Stimulated activated CD4-positive, alpha-beta T cell treated with anti-CD3 and anti-CD28 coated beads, Interleukin-12 subunit alpha, Interleukin-12 subunit beta, amount 100 ng/mL, for 4 hours (primary cell): Measurements from ENCODE around the gene C1QTNF4.
"Not testable (repeated sequence)": the region's sequence is repeated elsewhere in the genome, so short reads cannot be mapped to it uniquely, and the experiment has no call there.

Source experiments
- DNase-seq: peaks from one replicate; pipeline ENCODE4 v3.0.0-alpha.2; 2020

Gene C1QTNF4

DNA sequence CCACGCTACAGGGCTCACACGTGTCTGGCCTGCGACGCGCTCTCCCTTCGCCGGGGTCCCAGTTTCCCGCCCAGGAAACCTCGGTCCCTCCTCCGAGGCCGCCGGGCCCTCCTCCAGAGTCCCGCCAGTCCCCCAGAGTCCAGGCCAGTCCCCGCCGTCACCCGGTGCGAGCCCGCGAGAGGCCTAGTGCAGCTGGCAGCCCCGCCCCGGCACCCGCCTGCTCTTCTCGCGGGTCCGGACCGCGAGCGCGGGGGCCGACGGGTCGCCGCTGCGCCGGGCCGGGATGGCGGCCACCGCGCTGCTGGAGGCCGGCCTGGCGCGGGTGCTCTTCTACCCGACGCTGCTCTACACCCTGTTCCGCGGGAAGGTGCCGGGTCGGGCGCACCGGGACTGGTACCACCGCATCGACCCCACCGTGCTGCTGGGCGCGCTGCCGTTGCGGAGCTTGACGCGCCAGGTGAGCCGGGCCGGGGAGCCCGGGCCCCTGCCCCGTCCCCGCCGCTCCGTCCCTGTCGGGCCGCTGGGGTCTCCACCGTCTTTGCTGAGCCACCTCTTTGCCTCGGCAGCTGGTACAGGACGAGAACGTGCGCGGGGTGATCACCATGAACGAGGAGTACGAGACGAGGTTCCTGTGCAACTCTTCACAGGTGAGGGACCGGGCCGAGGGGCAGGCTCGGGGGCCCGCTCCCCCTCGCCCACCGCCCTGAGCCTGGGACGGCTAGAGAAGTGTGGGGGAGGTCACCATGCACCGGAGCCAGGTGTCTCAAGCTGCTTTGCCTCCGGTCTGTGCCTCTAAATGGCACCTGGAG lies 28.7 kb downstream of the C1QTNF4 start, which contains the start of gene PTPMT1:
Gene PTPMT1 (plus strand): TSS at position 260 of the 809 bp plus-strand sequence. CDS start 24 bp downstream, at position 284.
- DNase-seq = peak; percentile 64

DNA sequence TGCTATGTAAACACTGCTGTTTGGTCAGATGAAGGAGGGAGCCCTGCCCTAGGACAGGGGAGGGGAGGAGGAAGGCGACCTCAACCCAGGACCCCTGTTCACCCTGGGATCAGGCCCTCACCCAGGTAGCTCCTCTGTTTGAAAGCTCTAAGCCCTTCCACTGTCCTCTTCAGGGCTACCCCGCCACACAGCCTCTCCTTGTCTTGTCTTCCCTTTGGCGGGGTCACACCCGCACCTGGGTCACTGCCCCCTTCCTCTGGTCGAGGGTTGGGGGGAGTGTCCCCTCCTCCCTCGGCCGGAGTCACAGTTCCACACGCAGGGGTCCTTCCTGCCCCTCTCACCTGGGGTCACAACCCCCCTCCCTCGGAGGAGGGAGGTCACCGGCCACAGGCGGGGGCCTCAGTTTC lies 29.3 kb downstream of the C1QTNF4 start:
- DNase-seq = no peak

DNA sequence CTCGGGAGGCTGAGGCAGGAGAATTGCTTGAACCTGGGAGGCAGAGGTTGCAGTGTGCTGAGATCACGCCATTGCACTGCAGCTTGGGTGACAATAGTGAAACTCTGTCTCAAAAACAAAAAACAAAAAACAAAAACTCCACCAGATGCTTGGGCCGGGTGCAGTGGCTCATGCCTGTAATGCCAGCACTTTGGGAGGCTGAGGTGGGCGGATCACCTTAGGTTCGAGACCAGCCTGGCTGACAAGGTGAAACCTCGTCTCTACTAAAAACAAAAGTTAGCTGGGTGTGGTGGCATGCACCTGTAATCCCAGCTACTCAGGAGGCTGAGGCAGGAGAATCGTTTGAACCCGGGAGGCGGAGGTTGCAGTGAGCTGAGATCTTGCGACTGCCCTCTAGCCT lies 29.8 kb downstream of the C1QTNF4 start:
- not testable (repeated sequence) for DNase-seq

DNA sequence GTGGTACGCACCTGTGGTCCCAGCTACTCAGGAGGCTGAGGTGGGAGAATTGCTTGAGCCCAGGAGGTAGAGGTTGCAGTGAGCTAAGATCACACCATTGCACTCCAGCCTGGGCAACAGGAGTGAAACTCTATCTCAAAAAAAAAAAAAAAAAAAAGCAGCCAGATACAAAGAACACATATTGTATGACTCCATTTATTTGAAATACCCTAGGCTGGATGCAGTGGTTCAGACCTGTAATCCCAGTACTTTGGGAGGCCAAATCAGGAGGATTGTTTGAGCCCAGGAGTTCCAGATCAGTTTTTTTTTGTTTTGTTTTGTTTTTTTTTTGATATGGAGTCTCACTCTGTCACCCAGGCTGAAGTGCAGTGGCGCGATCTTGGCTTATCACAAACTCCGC lies 31.8 kb downstream of the C1QTNF4 start:
- DNase-seq = not testable (repeated sequence)

DNA sequence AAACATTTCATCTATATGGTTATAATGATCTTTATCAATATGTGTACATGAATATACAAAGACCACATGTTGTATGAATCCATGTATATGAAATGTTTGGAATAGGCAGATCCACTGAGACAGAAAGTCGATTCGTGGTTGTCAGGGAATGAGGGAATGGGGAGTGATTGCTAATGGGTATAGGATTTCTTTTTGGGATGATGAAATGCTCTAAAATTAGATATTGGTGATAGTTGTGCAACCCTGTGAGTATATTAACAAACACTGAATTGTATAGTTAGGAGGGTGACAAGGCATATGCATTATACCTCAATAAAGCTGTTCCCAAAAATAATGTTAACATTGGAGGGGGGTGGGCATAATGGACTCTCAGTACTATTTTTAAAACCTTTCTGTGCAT lies 33.8 kb downstream of the C1QTNF4 start:
- DNase-seq = no peak

DNA sequence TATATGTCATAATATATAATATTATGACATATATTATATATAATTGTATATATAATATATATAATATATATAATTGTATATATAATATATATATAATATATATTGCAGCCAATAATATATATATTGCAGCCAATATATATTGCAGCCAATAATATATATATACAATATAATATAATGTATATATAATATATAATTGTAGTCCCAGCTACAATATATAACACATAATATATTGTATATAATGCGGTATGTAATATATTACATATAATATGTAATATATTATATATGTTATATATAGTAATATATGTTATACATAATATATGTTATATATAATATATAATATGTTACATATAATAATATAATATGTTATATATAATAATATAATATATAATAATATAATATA lies 35.5 kb downstream of the C1QTNF4 start:
- DNase-seq = no peak

DNA sequence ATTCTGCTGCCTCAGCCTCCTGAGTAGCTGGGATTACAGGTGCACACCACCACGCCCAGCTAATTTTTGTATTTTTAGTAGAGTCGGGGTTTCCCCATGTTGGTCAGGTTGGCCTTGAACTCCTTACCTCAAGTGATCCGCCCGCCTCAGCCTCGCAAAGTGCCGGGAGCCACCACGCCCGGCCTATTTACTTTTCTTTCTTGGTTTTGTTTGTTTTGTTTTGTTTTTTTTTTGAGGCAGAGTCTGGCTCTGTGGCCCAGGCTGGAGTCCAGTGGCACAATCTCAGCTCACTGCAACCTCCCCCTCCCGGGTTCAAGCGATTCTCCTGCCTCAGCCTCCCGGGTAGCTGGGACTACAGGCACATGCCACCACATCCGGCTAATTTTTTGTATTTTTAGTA lies 37.2 kb downstream of the C1QTNF4 start:
- DNase-seq = not testable (repeated sequence)

DNA sequence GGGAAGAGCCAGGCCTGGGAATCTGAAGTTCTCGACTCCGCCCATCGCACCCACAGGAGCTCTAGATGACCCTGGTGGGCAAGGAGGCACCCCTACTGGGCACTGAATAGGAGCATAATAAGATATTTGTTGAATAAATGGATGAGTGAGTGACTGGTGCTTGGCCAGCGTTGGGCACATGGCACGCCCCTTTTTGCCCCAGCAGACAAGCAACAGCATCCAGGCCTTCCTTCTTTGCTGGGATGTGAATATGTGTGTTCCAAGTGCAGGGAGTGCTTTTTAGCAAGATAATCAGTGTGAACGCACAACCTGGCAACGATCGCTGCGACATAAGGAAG lies 40.8 kb downstream of the C1QTNF4 start:
- DNase-seq = no peak

DNA sequence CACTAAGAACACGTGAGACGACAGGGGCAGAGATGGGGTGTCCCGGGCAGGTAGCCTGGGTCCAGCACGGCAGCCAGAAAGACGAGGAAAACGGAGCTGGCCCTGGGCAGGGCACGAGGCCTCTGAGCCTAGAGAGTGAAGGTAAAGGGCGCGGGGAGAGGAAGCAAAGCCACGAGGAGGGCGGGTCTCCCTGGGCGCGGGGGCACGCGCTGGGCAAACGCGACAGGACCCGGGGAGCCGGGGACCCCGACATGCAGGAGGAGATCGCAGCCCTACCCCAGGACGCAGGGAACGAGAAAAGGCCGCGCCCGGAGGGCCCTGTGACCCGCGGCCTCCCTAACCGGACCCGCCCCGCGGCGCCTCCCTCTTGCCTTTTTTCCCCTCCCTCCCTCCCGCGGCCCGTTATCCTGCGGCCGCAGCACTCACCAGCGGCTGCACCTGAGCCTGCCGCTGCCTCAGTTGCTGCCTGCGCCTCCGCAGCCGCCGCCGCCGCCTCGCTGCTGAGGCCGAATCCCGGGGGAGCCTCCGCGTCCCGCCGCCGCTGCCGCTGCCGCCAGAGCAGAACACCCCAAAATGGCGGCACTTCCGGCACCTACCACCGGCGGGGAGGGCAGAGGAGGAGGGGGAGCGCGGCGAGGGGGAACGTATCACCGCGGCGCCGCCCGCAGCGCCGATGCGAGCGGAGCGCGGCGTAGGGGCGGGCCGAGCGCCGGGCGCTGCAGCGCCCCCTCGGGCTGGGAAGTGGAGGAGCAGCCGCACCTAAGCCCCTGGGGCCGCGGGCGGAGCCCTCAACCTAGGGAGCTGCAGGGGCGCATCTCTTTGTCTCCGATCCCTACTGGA lies 41.4 kb downstream of the C1QTNF4 start, which contains the start of gene CELF1:
Gene CELF1 (minus strand): TSS at position 567 of the 840 bp plus-strand sequence. CDS start 53,609 bp downstream, outside the sequence.
- peak; percentile 88 for DNase-seq

DNA sequence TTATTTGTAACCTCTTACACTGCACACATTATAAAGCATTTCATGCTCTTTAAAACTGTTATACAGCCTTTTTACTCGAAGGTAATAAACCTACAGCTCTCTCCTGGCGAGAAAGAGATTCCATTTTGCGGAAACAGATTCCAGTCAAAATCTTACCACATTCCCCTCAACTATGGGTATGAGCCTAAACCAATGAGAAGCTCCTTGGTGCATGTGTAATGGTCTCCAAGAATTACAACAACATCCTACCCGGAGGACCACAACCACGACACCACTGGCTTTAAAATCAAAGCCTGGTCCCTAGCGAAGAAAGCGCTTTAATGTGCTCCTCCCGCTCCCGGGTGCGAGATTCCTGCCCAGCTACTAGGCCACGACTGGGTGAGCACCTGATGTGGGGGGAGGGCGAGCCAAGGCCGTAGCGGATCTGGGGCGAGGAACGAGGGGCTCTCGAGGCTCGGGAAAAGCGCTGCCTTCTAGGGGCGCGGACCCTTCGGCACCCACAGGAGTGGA lies 42.1 kb downstream of the C1QTNF4 start:
- DNase-seq = peak; percentile 23

DNA sequence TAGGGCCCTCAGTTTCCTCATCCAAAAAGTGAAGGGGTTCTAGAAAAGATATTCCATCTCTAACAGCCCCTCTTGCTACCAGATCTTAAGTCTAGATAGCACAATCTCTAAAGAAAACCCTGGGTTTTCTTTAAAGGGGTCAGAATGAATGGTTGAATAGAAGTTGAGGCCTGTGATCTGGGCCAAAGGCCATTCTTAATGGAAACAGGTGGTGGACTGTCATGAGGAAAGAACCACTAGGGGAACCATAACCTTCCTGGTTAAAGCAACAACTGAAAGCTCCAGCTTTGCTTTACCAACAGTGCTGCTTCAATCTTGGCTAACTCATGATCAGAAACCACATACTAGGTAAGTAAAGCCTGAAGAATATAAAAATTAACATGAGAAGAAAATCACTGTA lies 43.1 kb downstream of the C1QTNF4 start:
- no peak for DNase-seq

DNA sequence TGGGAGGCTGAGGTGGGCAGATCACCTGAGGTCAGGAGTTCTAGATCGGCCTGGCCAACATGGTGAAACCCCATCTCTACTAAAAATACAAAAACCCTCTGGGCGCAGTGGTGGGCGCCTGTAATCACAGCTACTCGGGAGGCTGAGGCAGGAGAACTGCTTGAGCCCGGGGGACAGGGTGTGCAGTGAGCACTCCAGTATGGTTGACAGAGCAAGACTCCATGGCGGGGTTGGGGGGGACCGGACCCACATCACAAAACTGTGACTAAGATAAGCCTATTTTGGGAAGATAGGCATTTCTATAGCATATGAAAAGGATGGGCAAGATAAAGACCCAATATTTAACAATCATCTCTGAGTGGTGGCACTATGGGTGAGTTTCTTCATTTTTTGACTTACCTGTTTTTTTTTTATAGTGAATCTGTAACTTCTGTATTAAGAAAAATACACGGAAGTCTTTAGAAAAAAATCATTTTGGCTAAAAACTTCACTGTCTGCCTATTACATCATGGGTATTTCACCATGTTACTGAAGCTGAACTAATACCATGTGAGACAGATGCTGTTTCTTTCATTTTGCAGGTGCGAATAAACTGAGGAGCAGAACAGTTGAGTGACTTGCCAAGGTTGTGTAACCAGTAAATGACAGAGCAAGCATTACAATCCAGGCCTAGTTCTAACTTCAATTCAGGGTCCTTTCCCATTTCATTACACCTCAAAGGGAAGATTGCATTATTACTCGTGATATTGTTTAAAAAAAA lies 43.7 kb downstream of the C1QTNF4 start:
- DNase-seq = no peak

DNA sequence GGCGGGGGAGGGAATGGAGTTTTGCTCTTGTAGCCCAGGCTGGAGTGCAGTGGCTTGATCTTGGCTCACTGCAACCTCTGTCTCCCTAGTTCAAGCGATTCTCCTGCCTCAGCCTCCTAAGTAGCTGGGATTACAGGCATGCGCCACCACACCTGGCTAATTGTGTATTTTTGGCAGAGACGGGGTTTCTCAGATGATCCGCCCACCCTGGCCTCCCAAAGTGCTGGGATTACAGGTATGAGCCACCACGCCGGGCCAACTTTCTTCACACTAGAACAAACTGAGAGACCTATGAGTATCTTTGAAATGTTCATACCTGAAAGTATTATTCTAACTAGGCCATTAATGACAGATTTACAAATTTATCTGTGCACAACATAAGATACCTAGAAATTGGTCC lies 47.9 kb downstream of the C1QTNF4 start:
- not testable (repeated sequence) for DNase-seq

DNA sequence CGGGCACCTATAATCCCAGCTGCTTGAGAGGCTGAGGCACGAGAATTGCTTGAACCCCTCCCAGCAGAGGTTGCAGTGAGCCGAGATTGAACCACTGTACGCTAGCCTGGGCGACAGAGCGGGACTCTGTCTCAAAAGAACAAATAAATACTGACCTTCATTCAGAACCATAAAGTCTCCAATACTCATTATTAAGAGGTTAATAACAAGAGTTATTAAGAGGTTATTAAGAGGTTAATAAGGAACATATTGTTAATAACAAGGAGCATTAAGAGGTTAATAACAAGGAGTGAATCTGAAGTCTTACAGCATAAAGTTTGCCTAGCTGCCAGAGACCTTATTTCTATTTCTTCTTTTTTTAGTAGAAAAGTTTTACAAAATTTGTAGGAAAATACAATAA lies 48.9 kb downstream of the C1QTNF4 start:
- no peak for DNase-seq

DNA sequence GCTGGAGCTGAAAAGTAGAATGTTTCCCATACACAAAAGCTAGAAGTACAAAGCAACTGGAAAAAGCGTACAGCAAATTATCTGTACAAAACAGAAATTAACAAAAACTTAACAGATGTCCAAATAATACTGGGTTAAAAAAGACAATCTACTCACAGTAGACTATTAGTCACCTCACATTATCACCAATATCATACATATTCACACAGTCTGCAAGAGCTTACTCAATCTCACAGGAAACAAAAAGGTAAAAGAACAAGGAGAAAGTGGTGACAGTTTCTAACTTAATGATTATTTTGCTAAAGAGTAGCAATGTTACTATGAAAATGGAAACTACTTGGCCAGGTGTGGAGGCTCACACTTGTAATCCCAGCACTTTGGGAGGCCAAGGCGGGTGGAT lies 53.1 kb downstream of the C1QTNF4 start:
- DNase-seq = no peak

DNA sequence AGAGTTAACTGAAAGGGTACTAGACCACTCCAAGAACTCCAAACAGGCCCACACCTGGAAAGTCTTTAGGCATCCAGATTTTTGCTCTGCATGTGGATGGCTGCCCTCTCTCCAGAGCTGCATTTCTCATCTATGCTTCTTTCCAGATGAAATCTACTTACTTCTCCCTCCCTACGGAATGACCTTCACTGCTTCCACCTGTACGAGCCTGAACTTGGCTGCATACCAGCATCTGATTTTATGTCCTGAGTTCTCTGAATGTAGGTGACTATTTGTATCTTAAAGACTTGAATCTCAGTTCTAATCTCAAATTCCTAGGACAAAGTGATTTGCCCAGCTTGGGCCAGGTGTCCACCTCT lies 54.6 kb downstream of the C1QTNF4 start:
- DNase-seq = no peak
